Colon (tissue), 2 donors: ENCODE results near the gene HIRIP3.
"Not testable (repeated sequence)": the region's sequence is repeated elsewhere in the genome, so short reads cannot be mapped to it uniquely, and the experiment has no call there.

Experiments
- FAIRE-seq: peaks from 2 replicates; lab custom pipeline; 2012; peaks lifted over from hg19 to GRCh38; lab: Jason Lieb, UNC
- donor health status: control.
- donor health status: control.

Gene HIRIP3, protein sequence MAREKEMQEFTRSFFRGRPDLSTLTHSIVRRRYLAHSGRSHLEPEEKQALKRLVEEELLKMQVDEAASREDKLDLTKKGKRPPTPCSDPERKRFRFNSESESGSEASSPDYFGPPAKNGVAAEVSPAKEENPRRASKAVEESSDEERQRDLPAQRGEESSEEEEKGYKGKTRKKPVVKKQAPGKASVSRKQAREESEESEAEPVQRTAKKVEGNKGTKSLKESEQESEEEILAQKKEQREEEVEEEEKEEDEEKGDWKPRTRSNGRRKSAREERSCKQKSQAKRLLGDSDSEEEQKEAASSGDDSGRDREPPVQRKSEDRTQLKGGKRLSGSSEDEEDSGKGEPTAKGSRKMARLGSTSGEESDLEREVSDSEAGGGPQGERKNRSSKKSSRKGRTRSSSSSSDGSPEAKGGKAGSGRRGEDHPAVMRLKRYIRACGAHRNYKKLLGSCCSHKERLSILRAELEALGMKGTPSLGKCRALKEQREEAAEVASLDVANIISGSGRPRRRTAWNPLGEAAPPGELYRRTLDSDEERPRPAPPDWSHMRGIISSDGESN

DNA sequence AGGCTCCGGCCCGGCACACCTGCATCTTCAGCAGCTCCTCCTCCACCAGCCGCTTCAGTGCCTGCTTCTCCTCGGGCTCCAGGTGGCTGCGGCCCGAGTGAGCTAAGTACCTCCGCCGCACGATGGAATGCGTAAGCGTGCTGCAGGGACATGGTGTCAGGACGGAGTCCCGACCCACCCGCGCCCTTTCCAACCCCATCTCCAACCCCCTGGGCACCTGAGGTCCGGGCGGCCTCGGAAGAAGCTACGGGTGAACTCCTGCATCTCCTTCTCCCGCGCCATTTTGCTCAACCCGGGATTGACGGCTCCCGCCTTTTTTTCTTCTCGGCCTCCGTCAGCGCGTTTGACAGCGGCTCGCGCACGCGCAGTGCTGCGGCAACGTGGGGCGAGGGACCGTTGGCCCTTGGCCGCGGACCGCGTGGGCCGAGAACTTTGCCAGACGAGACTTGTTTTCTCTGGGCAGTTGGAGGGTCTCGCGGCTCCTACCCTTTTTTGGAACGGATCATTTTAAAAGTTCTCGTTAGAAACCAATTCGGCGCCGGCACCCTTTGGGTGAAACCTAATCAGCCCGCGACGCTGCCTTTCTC, at the start of gene HIRIP3:
Gene HIRIP3 (minus strand): TSS at position 294 of the 587 bp plus-strand sequence. CDS start 12 bp downstream, at position 282.
- no peak for FAIRE-seq

DNA sequence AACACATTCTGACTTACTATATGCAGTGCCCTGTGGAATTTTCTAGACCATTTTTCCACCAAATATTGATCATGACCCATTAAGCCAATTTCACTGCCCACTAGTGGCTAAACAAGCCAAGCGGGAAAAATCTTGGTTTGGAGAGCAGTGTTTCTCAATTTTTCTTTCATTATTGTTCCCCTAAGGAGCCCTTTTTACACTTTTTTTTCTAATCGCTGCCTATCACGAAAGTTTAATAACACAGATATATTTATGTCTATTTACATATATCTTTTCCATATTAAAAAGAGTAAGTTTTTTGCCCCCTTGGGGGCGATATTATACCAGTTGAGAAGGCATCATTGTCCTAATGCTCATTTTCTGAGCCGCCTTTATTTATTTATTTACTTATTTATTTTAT, 46.4 kb upstream of the HIRIP3 start:
- FAIRE-seq, result no peak

DNA sequence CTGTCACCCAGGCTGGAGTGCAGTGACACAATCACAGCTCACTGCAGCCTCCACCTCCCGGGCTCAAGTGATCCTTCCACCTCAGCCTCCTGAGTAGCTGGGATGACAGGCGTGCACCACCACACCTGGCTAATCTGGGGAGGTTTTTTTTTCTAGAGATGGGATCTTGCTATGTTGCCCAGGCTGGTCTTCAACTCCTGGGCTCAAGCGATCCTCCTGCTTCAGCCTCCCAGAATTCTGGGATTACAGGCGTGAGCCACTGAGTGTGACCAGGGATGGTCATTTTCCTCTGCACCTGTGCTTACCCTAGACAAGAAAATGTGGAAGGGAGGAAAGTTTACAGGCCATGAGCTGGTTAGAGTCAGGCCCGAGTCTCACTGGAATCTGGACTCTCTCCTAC, 45.3 kb upstream of the HIRIP3 start:
- FAIRE-seq, result not testable (repeated sequence)

DNA sequence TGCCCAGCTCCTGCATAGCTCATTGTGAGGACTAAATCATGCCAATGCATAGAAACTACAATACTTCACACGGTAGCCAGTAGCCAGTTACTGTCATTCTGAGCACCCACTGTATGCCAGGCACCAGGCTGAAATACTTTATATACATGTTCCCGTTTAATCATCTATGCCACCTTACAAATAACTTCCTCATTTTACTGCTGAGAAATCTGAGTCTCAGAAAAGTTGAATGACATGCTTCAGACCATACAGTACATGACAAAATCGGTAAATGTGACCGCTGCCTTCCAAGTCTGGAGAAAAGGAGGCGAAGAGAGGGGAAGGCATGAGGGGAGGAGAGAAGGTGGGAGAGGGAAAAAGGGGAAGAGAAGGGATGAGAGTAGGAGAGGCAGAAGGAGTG, 44.8 kb upstream of the HIRIP3 start:
- FAIRE-seq, result no peak

DNA sequence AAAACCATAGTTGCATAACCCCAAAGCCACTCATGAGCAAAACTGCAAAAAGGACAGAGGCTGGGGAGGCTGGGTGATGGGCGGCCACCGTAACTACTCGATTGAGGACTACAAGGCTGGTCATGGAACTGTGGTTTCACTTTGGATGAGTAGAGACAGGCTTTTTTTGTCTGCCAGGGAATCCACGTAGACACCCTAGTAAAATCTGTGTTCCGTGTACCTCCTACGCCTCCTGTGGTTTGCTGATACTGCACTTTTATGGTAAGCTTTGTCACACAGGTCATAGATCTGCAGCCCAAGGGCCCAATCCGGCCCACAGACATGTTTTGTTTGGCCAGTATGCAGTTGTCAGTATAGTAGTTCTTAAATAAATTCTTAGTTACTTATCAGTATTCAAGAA, 37.9 kb upstream of the HIRIP3 start:
- FAIRE-seq, result no peak

DNA sequence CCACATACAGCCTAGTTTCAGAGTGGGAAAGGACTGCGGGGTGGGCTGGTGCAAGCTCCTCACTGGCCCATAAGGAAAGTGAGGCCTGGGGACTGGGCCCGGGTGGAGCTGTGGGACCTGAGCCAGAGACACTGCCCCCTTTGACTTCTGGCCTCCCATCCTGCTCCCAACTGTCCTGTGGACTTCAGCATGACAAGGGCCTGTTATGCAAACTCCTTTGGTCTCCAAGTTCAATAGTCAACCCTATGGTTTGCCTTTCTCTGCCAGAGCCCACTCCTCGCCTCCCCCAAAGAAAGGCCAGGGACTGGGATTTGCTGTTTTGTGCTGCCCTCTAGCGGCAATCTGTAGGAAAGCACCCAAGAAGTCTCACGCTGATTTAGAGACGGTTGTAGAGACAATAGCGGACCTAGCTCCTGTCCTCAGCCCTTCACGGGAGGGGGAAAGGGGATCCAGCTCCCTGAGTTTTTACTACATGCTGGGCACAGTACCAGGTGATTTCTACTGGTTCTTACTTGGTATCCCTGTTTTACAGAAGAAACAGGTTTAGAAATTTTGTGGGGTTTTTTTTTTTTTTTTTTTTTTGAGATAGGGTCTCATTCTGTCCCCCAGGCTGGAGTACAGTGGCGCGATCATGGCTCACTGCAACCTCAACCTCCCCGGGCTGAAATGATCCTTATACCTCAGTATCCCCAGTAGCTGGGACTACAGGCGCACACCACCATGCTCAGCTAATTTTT, 36.8 kb upstream of the HIRIP3 start:
- FAIRE-seq, result no peak

DNA sequence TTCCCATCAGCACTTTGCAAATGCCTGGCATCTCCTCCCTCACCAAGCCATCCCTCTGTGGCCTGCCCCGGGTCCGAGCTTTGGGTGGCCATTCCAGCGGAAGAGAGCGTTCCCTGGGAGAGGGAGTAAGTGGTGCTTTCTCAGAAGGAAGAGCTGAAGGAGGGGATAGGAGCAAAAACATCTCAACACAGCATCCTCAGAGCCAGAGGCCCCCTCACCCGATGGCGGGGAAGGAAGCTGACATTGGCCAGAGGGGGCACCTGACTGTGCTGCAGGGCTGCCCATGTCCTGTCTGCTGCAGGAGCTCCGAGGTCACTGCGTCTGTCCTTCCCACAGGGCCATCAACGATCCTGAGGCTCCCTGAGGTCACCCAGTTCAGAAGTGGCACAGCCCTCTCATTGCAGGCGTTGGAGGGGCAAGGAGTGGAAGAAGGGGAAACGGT, 36.1 kb upstream of the HIRIP3 start:
- FAIRE-seq, result no peak

DNA sequence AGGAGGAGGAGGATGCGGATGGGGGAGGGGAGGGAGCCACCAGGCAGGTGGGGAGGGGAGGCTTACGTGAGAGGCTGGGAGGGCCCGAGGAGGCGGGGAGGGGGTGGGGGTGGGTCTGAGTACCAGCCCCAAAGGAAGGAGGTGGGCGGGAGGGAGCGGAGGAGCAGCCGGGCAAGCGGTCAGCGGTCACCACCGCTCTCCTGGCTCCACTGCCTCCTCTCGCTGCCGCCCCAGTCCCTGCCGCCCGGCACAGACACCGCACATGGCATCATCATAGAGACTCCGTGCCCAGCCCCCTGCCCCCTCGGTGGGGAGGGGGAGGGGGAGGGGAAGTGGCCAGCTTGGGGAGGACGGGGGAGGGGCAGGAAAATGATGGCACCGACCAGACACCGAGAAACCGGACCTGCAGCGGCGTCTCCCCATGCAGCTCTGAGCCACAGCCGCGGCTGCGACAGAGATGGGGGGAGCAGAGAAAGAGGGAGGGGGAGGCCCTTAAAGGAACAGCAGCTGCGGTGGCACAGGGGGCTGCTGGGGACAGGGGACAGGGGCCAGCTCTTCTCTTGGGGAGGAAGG, 35.5 kb upstream of the HIRIP3 start, which contains the start of gene TLCD3B:
Gene TLCD3B (minus strand): TSS at position 431 of the 573 bp plus-strand sequence. CDS start 744 bp downstream, outside the sequence.
- no peak for FAIRE-seq

DNA sequence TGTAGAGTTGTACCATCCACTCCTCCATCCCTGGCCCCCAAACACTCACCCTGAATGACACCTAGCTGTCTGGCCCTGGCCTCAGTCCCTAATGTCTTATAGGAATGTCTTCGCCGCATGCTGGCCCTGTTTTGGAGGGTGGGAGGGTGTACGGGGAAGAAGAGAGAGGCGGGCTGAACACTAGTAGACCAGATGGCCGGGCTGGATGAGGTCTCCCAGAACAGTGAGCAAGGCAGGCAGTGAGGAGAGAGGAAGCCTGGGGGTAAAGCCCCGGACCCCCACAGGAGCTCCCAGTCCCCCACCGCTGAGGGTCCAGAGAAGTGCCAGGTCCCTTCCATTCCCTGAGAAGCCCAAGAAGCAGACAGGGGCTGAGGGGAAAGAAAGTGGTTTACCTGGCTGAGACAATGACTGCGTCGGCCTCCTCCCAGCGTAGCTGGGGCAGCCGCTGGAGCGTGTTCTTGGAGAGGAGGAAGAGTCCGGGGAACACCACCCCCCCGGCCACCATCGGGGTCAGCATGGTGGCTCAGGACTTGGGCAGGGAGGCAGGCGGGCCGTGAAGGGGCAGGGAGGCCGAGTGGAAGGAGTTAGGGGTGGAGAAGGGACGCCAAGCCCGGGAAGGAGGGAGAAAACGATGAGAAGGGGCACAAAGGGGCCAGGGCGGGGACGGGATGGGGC, 34.7 kb upstream of the HIRIP3 start:
- FAIRE-seq, result no peak

DNA sequence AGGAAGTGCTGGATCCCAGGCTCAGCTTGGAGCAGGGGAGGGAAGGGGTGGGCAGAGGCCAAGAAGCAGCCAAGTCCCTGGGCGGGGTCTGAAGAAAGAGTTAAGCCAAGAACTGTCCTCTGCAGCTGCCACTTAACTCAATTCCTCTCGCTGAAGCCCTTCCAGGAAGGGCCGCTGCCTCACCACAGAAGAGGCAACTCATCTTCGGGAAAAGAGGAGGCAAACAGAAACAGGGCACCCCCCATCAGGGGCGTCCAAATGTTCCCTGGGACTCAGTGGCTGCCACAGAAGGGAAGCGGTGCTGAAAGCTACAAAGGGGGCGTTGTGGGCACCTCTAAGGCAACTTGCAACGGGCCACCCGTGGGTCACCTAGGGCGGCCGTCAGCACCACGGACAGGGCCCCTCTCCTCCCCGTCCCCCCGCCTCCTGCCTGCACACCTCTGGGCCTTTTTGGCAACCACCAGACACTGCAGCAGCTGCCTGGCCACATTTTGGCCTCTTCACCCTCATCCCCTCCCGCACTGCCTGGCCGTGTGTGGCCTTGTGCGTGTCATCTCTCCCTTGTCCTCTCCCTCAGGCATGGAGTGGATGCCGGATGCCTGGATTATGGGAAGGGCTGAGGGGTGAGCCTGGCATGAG, 33.1 kb upstream of the HIRIP3 start:
- no peak for FAIRE-seq

DNA sequence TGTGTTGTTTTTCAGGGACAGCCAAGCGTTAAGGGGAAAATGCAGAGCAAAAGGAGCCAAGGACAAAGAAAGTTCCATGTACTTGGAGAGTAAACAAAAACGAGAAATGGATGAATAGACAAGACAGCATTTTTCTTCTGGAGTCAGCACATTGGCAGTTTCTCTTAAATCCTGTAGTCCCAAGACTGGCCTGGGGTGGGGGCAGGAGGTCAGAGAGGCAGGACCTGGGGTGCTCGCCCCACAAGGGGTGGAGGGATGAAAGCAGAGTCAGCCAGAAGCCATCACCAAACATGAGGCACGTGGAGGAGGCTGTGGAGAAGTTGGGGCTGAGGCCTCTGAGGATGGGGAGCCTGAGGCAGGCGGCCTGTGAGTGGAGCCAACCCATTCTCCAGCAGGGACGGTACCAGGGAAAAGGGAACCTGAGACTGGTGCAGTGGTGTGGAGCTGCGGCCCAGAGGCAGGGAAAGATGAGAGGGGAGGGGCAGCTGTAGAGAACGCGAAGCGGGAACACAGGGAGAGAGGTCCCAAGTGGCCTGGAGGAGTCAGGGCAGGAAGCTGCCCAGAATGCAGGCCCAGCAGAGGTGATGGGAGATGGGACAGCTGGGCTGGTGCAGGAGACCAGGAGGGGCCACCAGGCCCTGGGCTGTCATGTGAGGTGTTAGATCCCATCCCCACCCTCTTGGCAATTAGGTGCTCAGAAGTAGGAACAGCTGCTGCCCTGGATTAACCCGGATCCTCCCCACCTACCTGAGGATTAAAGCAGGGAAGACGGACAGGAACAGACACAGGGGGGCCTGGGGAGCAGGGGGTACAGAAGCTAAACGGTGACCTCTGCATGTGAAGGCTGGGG, 32.4 kb upstream of the HIRIP3 start:
- FAIRE-seq, result no peak

DNA sequence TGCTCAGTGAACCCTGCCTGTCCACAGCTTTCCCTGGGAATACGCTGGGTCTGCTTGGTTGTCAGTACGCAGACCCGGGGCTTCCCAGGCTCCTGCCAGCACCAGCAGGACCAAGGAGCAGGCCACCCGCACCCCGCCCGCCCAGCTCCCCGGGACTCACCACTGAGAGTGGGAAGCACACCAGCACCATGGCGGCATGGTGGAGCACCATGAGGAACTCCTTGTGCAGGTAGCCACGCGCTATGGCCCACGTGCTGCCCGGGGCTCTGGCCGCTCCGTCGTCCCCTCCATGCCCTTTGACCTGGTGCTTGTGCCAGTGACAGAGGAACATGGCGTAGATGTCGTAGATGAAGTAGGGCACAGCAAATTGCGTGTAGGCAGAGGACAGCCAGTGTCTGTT, 31.0 kb upstream of the HIRIP3 start:
- no peak for FAIRE-seq

DNA sequence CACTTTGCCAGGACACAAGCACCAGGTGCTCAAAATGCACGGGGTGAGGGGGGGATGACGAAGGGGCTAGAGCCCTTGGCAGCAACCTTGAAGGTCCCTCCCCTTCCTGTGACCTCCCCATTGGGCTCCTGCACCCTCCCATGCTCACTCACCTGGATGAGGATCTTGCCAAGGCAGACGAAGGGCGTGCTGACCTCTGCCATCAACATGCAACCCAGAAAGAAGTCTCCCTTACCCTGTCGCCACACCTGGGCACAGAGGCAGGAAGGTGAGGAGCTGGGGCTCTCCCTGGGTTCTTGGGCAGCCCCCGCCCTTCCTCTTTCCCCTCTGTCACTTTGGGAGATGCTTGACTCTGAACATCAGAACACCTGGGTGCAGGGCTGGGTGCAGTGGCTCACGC, 30.2 kb upstream of the HIRIP3 start:
- no peak for FAIRE-seq

DNA sequence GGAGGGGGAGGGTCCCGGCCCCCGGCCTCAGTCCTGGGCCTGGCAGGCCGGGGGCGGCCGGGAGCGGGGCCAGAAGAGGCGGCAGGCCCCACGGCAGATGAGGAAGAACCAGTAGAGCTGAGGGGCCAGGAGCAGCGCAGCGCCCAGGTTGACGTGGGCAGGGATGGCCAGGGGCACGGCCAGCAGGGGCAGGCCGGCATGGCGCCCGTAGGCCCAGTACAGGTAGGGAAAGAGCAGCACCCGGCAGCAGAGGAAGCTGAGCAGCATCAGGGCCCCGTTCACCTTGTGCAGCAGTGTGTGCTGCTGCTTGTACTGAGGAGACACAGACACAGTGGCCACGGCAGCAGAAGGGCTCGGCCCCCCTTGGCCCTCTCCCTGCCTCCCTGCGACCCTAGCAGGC, 29.7 kb upstream of the HIRIP3 start:
- no peak for FAIRE-seq

DNA sequence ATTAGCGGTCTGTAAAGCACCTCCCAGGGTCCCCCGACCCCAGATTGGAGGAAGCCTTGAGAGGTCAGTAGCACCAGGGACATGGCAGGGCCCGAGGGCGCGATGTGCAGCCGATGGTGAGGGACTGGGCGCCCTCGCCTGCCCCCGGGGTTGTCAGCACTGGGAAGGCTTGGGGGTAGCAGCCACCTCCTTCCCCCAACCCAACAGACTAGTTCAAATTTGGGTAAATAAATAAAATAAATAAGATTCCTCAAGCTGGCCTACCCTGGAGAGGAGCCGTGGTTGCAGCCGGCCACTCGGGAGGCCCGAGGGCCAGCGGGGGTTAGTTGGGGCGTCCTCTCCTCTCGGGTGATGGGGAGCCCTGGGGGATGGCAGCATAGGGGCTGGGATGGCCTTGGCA, 29.0 kb upstream of the HIRIP3 start:
- no peak for FAIRE-seq

DNA sequence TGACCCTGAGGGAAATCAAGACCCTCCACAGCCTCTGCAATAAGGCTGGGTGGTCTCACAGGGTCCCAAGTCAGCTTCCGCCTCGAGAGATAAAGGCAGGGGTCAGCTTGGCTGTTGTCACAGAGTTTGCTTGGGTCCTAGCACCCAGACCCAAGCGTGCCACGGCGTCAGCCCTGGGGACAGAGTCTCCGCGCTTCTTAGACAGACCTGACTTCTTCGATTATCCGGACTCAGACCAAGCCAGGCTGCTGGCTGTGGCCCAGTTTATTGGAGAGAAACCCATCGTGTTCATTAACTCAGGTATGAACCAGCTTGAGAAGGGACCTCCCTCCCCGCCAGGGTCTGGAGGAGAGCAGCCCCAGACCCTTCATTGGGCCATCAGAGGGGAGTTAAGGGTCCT, 28.2 kb upstream of the HIRIP3 start:
- no peak for FAIRE-seq

DNA sequence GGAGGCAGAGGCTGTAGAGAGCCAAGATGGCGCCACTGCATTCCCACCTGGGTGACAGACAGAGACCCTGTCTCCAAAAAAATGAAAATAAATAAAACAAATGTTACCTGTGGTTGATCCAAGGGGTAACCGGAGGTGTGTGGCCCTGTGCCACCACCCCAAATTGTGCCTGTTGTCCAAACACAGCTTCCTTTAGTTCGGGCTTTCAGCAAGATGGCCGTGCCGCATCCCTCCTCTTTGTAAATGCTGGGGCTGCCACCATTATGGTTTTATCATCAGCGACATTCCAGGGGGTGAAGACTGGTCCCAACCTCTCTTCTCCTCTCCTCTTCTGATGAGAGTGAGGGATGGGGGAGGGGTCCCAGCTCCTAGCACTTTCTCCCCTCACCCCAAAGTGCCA, 27.5 kb upstream of the HIRIP3 start, which contains the start of gene C16orf92:
Gene C16orf92 (plus strand): TSS at position 312 of the 400 bp plus-strand sequence. CDS start 143 bp downstream, outside the sequence.
- FAIRE-seq, result no peak

DNA sequence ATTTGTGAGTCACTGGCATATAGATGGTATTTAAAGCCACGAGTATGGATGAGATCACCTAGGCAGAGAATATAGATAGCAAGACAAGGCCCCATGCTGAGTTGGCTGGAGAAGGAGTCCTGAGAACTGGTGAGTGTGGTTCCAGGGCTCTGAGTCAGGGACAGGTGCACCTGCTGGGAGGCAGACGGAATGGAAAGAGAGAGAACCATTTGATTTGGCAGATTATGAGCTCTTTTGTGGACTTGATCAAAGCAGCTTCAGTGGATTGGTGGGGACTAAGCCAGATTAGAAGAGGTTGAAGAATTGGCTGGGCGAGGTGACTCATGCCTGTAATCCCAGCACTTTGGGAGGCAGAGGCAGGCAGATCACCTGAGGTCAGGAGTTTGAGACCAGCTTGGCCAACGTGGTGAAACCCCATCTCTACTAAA, 23.3 kb upstream of the HIRIP3 start:
- no peak for FAIRE-seq

DNA sequence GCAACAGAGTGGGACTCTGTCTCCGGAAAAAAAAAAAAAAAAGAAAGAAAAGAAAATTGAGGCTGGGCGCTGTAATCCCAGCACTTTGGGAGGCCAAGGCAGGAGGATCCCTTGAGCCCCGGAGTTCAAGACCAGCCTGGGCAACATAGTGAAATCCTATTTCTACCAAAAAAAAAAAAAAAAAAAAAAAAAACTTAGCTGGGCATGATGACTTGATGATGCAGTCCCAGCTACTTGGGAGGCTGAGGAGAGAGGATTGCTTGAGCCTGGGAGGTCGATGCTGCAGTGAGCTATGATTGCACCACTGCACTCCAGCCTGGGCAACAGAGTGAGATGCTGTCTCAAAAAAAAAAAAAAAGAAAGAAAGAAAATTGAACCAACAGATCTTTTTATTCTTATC, 22.5 kb upstream of the HIRIP3 start:
- not testable (repeated sequence) for FAIRE-seq

DNA sequence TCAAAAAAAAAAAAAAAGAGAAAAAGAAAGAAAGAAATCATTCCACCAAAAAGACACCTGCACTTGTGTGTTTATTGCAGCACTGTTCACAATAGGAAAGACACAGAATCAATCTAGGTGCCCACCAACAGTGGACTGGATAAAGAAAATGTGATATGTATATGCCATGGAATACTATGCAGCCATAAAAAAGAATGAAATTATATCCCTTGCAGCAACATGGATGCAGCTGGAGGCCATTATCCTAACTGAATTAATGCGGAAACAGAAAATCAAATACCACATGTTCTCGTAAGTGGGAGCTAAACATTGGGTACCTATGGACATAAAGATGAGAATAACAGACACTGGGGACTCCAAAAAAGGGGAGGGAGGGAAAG, 21.9 kb upstream of the HIRIP3 start:
- FAIRE-seq, result no peak
